ENCODE results near the gene KLF1. TPM values are rescaled to one million over a fixed set of nuclear protein-coding genes. Genes with fewer than 3 reads are reported as not detected.
"Not testable (repeated sequence)": the region's sequence is repeated elsewhere in the genome, so short reads cannot be mapped to it uniquely, and the experiment has no call there.

The KLF1 gene
- total RNA-seq, 1 donor from 2014 or later: not detected

DNA sequence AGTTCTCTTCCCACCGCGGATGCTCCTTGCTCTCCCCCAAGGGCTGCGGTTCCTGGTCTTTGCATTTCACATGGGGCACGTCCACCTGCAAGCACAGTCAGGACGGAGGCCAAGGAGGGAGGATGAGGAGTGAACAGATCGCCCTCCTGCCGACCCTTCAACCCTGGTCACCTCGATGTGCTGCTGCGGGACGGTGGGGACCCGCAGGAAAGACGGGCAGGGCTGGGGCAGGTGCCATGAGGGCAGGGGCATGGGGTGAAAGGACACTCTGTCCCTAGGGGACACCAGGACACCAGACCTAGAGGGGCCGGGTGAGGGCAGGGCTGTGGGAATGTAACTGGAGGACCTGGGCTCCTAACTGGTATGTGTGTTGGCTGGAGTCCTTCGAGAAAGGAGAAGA, 31.3 kb upstream of the KLF1 start:
- no peaks in the 10 kb centered on the region for H3K9me3 ChIP-seq (ENCODE audit: insufficient read depth, low read depth, low read length)
- no peak overlapping the region for H3K4me2 ChIP-seq (ENCODE audit: low read length)
- peaks cover 6% of the 10 kb centered on the region for H3K36me3 Mint-ChIP-seq (ENCODE audit: low read depth, unreplicated experiment)
- peaks cover 5% of the 10 kb centered on the region for H3K36me3 ChIP-seq (ENCODE audit: insufficient read depth, low read length)
- no peaks in the 10 kb centered on the region for H3K9me3 Mint-ChIP-seq (ENCODE audit: unreplicated experiment)
- H3K27me3 ChIP-seq (ENCODE audit: insufficient read depth, low read length): no peaks in the 10 kb centered on the region
- peaks cover 3% of the 10 kb centered on the region for H3K27me3 Mint-ChIP-seq (ENCODE audit: low read depth, unreplicated experiment)
- no peak overlapping the region for H3K4me3 Mint-ChIP-seq (ENCODE audit: unreplicated experiment)
- H3K9ac ChIP-seq (ENCODE audit: low read length): no peak overlapping the region
- no peak overlapping the region for H3K4me3 ChIP-seq (ENCODE audit: insufficient read depth, low read depth, low read length)
- H3K4me1 ChIP-seq (ENCODE audit: insufficient read depth, low read length): peaks cover 4% of the 10 kb centered on the region
- H3K4me1 Mint-ChIP-seq (ENCODE audit: low read depth, unreplicated experiment): peaks cover 4% of the 10 kb centered on the region
- H3K27ac Mint-ChIP-seq (ENCODE audit: unreplicated experiment): no peak overlapping the region
- TF ChIP-seq EZH2 (IDR thresholded peaks at IDR 0.05; ENCODE audit: insufficient read depth, low read length): no peak
- TF ChIP-seq, protein P1, sequence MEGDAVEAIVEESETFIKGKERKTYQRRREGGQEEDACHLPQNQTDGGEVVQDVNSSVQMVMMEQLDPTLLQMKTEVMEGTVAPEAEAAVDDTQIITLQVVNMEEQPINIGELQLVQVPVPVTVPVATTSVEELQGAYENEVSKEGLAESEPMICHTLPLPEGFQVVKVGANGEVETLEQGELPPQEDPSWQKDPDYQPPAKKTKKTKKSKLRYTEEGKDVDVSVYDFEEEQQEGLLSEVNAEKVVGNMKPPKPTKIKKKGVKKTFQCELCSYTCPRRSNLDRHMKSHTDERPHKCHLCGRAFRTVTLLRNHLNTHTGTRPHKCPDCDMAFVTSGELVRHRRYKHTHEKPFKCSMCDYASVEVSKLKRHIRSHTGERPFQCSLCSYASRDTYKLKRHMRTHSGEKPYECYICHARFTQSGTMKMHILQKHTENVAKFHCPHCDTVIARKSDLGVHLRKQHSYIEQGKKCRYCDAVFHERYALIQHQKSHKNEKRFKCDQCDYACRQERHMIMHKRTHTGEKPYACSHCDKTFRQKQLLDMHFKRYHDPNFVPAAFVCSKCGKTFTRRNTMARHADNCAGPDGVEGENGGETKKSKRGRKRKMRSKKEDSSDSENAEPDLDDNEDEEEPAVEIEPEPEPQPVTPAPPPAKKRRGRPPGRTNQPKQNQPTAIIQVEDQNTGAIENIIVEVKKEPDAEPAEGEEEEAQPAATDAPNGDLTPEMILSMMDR (IDR thresholded peaks at IDR 0.05; ENCODE audit: insufficient read depth, low read depth, low read length): no peak
- H3K27ac ChIP-seq (ENCODE audit: low read depth, low read length): no peak overlapping the region
- no peak for FAIRE-seq
- no peak overlapping the region for H2AFZ ChIP-seq (ENCODE audit: low read depth, low read length)
- no peaks in the 10 kb centered on the region for H3K79me2 ChIP-seq (ENCODE audit: insufficient read depth, low read length)
- no peaks in the 10 kb centered on the region for H4K20me1 ChIP-seq (ENCODE audit: insufficient read depth, low read length)
- DNase-seq (ENCODE audit: low read depth): no peak

DNA sequence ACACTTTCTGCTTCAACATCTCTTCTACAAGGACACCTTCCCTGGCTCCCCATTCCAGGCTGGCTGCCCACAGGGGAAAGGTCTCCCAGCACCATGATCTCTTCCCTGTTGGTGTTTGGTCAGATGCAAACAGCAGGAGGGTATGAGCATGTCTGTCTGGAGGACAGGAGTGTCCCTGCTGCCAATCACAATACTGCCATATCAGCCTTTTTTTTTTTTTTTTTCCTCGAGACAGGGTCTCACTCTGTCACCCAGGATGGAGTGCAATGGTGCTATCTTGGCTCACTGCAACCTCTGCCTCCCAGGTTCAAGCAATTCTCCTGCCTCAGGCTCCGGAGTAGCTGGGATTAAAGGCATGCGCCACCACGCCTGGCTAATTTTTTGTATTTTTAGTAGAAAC, 28.9 kb upstream of the KLF1 start:
- not testable (repeated sequence) for H4K20me1 ChIP-seq (ENCODE audit: insufficient read depth, low read length); FAIRE-seq; H3K4me2 ChIP-seq (ENCODE audit: low read length); H3K9ac ChIP-seq (ENCODE audit: low read length); H3K27ac Mint-ChIP-seq (ENCODE audit: unreplicated experiment); H3K36me3 Mint-ChIP-seq (ENCODE audit: low read depth, unreplicated experiment); DNase-seq (ENCODE audit: low read depth); H2AFZ ChIP-seq (ENCODE audit: low read depth, low read length); H3K9me3 ChIP-seq (ENCODE audit: insufficient read depth, low read depth, low read length); H3K9me3 Mint-ChIP-seq (ENCODE audit: unreplicated experiment); H3K4me3 ChIP-seq (ENCODE audit: insufficient read depth, low read depth, low read length); H3K27me3 Mint-ChIP-seq (ENCODE audit: low read depth, unreplicated experiment); H3K27me3 ChIP-seq (ENCODE audit: insufficient read depth, low read length); H3K4me3 Mint-ChIP-seq (ENCODE audit: unreplicated experiment); H3K79me2 ChIP-seq (ENCODE audit: insufficient read depth, low read length); H3K36me3 ChIP-seq (ENCODE audit: insufficient read depth, low read length); H3K4me1 ChIP-seq (ENCODE audit: insufficient read depth, low read length); H3K27ac ChIP-seq (ENCODE audit: low read depth, low read length); H3K4me1 Mint-ChIP-seq (ENCODE audit: low read depth, unreplicated experiment)

DNA sequence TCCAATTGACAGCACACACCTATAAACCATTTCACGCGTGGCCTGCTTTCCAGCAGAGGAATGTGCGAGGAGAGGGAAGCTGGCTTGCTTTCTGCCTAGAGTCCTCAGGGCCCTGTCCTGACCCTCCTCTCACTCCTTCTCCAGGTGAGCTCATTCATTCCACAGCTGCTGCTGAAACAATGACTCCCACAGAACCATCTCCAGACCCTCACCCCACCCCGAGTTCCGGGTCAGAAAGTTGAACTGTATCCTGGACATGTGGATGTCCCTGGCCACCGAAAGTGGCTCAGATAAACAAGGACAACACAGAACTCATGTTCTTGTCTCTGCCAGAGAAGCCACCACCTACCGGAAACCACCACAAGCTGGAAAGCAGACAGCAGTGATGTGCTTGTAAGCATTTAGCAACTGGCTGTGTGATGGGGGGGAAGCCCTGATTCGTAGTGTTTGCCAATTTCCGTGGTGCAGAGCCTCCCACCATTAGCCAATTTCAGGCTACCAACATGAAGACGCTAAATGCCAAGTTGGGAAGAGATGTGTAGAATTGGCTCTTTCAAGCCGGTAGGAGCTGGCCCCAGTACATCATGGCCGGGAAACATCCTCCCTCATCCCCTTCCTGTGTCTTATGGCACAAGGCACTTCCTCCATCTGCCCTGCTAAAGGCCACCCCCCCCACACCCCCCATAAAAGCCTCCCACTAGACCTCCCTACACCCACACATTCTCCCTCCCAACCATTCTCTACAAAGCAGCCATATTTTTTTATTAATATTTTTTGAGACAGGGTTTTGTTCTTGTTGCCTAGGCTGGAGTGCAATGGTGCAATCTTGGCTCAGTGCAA, 27.1 kb upstream of the KLF1 start:
- H3K9me3 Mint-ChIP-seq (ENCODE audit: unreplicated experiment): no peaks in the 10 kb centered on the region
- Histone ChIP-seq H3K4me2 (ENCODE audit: low read length) (no peak overlapping the region), H3K4me1 (ENCODE audit: insufficient read depth, low read length) (peaks cover 9% of the 10 kb centered on the region), H3K9me3 (ENCODE audit: insufficient read depth, low read depth, low read length) (no peaks in the 10 kb centered on the region), H3K27ac (ENCODE audit: low read depth, low read length) (no peak overlapping the region), H3K27me3 (ENCODE audit: insufficient read depth, low read length) (no peaks in the 10 kb centered on the region), H3K79me2 (ENCODE audit: insufficient read depth, low read length) (no peaks in the 10 kb centered on the region), H2AFZ (ENCODE audit: low read depth, low read length) (no peak overlapping the region), H3K9ac (ENCODE audit: low read length) (no peak overlapping the region), H4K20me1 (ENCODE audit: insufficient read depth, low read length) (no peaks in the 10 kb centered on the region), H3K4me3 (ENCODE audit: insufficient read depth, low read depth, low read length) (no peak overlapping the region), H3K36me3 (ENCODE audit: insufficient read depth, low read length) (no peaks in the 10 kb centered on the region)
- DNase-seq (ENCODE audit: low read depth) (peak; percentile 26), FAIRE-seq (no peak)
- peaks cover 4% of the 10 kb centered on the region for H3K27me3 Mint-ChIP-seq (ENCODE audit: low read depth, unreplicated experiment)
- TF ChIP-seq EZH2 (IDR thresholded peaks at IDR 0.05; ENCODE audit: insufficient read depth, low read length): no peak
- TF ChIP-seq, protein P1 (IDR thresholded peaks at IDR 0.05; ENCODE audit: insufficient read depth, low read depth, low read length): no peak
- no peak overlapping the region for H3K27ac Mint-ChIP-seq (ENCODE audit: unreplicated experiment)
- no peak overlapping the region for H3K4me3 Mint-ChIP-seq (ENCODE audit: unreplicated experiment)
- H3K36me3 Mint-ChIP-seq (ENCODE audit: low read depth, unreplicated experiment): no peaks in the 10 kb centered on the region
- H3K4me1 Mint-ChIP-seq (ENCODE audit: low read depth, unreplicated experiment): peaks cover 7% of the 10 kb centered on the region
